Stimulated activated naive CD8-positive, alpha-beta T cell treated with anti-CD3 and anti-CD28 coated beads, Interleukin-15, Interleukin-2, amounts not matched to agents 100 U/mL and 50 U/mL, for 24 hours (primary cell): ENCODE data around the gene APPBP2.
"Not testable (repeated sequence)": the region's sequence is repeated elsewhere in the genome, so short reads cannot be mapped to it uniquely, and the experiment has no call there.

Experiments used
- ATAC-seq: fragments of 150-1000 bp; cut with Tn5 transposase; one replicate; pipeline ENCODE4 v1.10.0; 2021
- DNase-seq: peaks from one replicate; pipeline ENCODE4 v3.0.0; 2021

Gene APPBP2

DNA sequence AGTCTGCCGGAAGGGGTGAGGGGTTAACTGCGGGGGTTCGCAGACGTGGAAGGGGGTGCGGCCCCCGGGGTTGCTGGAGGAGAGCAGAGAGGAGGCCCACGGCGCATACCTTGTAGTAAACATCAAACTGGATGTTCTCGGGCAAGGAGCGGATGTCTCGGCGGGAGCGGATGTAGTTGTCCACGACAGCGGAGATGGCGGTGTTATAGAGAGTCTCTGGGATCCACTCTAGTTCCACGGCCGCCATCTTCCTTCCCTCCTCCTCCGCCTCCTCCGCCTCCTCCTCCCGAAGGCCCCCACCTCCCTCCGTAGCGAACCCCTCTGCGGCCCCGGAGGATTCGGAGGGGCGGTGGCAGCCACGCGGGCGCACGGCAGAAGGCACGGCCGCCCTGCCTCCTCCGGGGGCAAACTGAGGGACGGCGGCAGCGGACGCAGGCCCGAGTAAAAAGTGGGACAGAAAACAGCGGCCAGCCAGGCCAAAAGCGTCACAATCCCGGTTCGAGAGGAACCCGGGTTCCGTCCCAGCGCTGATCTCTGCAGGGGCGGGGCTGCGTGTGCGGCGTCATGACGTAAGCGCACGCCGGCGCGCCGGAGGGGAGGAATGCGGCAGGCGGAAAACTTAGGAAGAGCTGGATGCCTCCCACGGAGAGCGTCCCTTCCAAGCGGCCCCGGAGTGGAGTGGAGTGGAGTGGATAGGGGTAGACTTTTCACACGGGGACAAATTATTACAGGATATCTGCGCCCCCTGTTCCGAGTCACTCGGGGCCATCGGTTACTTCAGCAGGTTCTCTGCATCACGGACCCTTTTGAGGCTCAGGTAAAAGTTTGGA is at the start of gene APPBP2:
Gene APPBP2, minus strand, starts transcription at position 558 of the 830 bp plus-strand sequence. Its CDS starts 311 bp downstream, at position 247.
- DNase-seq (peak; percentile 80), ATAC-seq (peak; percentile 88)

- DNase-seq = no peak
- ATAC-seq = no peak
Measured at GRCh38 chr17:60573236-60574051, 47.4 kb upstream of the APPBP2 start.

- DNase-seq (no peak), ATAC-seq (no peak)
Measured at GRCh38 chr17:60565233-60565632, 39.2 kb upstream of the APPBP2 start.

GRCh38 chr17:60563743-60564142 is 37.7 kb upstream of the APPBP2 start:
- DNase-seq = no peak
- no peak for ATAC-seq

GRCh38 chr17:60562421-60562820 is 36.4 kb upstream of the APPBP2 start:
- no peak for DNase-seq
- ATAC-seq = no peak

GRCh38 chr17:60560860-60561257 is 34.8 kb upstream of the APPBP2 start:
- ATAC-seq = no peak
- no peak for DNase-seq

- no peak for DNase-seq
- no peak for ATAC-seq
Measured at GRCh38 chr17:60559995-60560859, 34.2 kb upstream of the APPBP2 start.

GRCh38 chr17:60559659-60559994 is 33.6 kb upstream of the APPBP2 start:
- ATAC-seq (no peak), DNase-seq (no peak)

GRCh38 chr17:60557805-60558204 is 31.8 kb upstream of the APPBP2 start:
- DNase-seq = no peak
- ATAC-seq = no peak

- no peak for DNase-seq
- no peak for ATAC-seq
Measured at GRCh38 chr17:60555786-60556185, 29.7 kb upstream of the APPBP2 start.

DNA sequence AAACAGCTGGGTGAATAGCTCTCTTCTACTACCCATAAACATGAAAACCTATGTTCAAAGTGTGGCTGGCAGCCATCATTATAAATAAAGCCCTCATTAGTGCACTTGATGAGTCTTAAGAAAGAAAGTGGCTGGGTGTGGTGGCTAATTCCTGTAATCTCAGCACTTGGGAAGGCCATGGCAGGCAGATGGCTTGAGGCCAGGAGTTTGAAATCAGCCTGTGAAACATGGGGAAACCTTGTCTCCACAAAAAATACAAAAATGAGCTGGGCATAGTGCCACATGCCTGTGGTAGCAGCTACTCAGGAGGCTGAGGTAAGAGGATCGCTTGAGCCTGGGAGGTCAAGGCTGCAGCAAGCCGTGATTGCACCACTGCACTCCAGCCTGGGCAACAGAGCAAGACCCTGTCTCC is 28.3 kb upstream of the APPBP2 start:
- ATAC-seq = no peak
- no peak for DNase-seq

GRCh38 chr17:60552255-60552654 is 26.2 kb upstream of the APPBP2 start:
- not testable (repeated sequence) for DNase-seq, ATAC-seq

DNA sequence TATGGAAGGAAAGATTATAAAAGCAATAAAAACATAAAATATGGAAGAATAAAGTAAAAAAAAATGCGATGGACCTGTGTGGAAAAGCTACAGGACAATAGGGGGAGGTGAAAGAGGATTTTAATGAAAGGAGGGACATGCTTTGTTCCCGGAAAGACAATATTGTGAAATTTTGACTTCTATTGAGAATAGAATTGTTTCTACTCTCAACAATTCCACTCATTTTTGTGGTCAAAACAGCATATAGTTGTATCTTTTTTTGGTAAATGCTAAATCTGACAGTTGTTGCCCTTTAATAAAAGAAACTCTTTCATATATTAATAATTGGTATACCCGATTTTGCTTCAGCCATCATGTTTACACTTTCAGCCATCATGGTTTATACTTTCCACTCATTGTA is 22.9 kb upstream of the APPBP2 start:
- ATAC-seq (no peak), DNase-seq (no peak)

- no peak for ATAC-seq
- DNase-seq = no peak
Measured at GRCh38 chr17:60545465-60546191, 19.6 kb upstream of the APPBP2 start.

DNA sequence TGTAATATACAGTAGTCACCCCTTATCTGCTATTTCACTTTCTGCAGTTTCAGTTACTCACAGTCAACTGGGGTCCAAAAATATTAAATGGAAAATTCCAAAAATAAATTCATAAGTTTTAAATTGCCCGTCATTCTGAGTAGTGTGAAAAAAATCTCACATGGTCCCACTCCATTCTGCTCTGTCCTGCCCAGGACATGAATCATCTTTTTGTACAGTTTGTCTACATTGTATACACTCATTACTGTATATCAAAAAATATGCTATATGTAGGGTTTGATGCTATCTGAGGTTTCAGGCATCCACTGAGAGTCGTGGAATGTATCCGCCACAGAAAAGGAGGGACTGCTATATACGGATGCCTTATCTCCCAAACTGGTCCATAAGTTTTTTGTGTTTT is 16.0 kb upstream of the APPBP2 start:
- no peak for ATAC-seq
- no peak for DNase-seq

GRCh38 chr17:60540460-60540859 is 14.4 kb upstream of the APPBP2 start:
- ATAC-seq (no peak), DNase-seq (no peak)

DNA sequence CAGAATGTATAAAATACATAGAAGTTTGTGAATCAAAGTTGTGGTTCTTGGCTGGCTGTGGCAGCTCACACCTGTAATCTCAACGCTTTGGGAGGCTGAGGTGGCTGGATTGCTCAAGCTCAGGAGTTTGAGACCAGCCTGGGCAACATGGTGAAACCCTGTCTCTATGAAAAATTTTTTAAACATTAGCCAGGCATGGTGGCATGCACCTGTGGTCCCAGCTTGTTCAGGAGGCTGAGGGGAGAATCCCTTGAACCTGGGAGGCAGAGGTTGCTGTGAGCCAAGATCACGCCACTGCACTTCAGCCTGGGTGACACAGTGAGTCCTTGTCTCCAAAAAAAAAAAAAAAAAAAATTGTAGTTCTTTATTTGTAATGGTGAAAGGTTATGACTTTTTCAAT is 13.8 kb upstream of the APPBP2 start:
- ATAC-seq = no peak
- no peak for DNase-seq

DNA sequence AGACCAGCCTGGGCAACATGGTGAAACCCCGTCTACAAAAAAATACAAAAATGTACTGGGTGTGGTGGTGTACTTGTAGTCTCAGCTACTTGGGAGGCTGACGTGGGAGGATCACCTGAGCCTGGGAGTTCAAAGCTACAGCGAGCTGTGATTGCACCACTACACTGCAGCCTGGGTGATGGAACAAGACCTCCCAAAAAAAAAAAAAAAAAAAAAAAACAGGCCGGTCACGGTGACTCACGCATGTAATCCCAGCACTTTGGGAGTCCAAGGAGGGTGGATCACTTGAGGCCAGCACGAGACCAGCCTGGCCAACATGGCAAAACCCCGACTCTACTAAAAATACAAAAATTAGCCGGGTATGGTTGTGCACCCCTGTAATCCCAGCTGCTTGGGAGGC is 12.7 kb upstream of the APPBP2 start:
- ATAC-seq = no peak

DNA sequence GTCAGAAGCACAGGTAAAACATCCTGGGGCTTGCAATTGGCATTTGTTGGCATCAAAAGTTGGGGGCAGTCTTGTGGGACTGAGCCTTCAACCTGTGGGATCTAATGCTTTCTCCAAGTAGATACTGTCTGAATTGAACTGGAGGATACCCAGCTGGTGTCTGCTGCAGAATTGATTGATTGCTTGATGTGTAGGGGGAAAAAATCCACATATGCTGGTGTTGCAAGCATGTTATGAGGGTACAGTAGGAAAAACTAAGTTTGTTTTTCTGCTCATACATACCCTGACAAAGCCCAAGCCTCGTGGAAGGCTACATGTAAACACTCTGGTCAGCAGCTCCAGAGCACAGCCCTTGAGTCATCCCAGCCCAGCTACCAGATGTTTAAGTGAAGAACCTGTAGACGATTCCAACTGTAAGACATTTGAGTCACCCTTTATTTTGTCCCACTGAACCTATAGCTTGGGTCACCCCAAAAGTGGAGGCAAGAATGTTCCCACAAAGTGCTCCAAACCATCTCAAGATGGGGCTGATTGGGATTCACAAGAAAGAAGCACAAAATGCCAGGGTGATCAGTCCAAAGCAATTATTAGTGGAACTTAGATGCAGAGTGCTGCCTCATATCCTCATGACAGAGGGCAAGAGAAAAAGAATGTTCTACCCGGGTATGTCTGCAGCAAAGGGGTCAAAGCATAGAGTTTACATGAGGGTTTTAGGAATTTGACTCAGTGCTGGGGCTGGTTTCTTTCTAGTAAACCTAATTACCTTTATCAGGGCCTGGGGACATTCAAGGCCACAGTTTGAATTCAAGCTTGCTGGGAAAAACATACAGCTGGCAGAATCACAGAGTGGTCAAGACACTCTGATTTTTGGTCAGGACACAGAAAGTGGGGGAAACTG is 9.6 kb upstream of the APPBP2 start:
- no peak for ATAC-seq

More for the DNA sequence above, 12.7 kb upstream of the APPBP2 start:
- DNase-seq = no peak

GRCh38 chr17:60534613-60535157 is 8.6 kb upstream of the APPBP2 start:
- ATAC-seq (no peak), DNase-seq (no peak)

More for the DNA sequence above, 9.6 kb upstream of the APPBP2 start:
- DNase-seq = no peak
